Fibroblast of pulmonary artery (primary cell): Measurements from ENCODE around the gene DEFB131A.
A peak's percentile ranks its signal among the peaks of the same experiment; 100 is the strongest.
"Not testable (repeated sequence)": the region's sequence is repeated elsewhere in the genome, so short reads cannot be mapped to it uniquely, and the experiment has no call there.

Experiments used
- DNase-seq: peaks from one replicate; pipeline ENCODE4 v3.0.0-alpha.2; 2010; ENCODE audit warnings: low read depth
- H3K4me3 ChIP-seq: replicated peaks from 2 replicates; pipeline ENCODE4 v1.5.1; 2011; ENCODE audit warnings: low read depth, mild to moderate bottlenecking, control low read depth, low read length, moderate library complexity
- CTCF ChIP-seq: IDR thresholded peaks from 2 replicates; pipeline ENCODE4 v1.5.1; 2011; ENCODE audit warnings: mild to moderate bottlenecking, control low read depth, low read length, inconsistent platforms; ENCODE audit errors: missing control alignments

DEFB131A gene

GRCh38 chr4:9488796-9489195 is 44.6 kb downstream of the DEFB131A start:
- DNase-seq, H3K4me3 ChIP-seq: not testable (repeated sequence)

GRCh38 chr4:9490496-9490895 is 46.3 kb downstream of the DEFB131A start:
- not testable (repeated sequence) for H3K4me3 ChIP-seq, DNase-seq

GRCh38 chr4:9490986-9491385 is 46.8 kb downstream of the DEFB131A start:
- not testable (repeated sequence) for DNase-seq, H3K4me3 ChIP-seq

GRCh38 chr4:9493589-9493988 is 49.4 kb downstream of the DEFB131A start:
- H3K4me3 ChIP-seq, DNase-seq: not testable (repeated sequence)

GRCh38 chr4:9494256-9495035 is 50.2 kb downstream of the DEFB131A start:
- H3K4me3 ChIP-seq, DNase-seq: not testable (repeated sequence)

GRCh38 chr4:9495443-9495842 is 51.2 kb downstream of the DEFB131A start:
- TF ChIP-seq CTCF, result peak; percentile 14
- H3K4me3 ChIP-seq, result not testable (repeated sequence)
- peak; percentile 17 for DNase-seq

- not testable (repeated sequence) for DNase-seq, H3K4me3 ChIP-seq
Observed at GRCh38 chr4:9497575-9498467, 53.6 kb downstream of the DEFB131A start.

- not testable (repeated sequence) for H3K4me3 ChIP-seq, DNase-seq
Observed at GRCh38 chr4:9498468-9499040, 54.3 kb downstream of the DEFB131A start.

GRCh38 chr4:9499974-9500487 is 55.8 kb downstream of the DEFB131A start:
- H3K4me3 ChIP-seq, DNase-seq: not testable (repeated sequence)
